Activated T-cell treated with anti-CD3 and anti-CD28 coated beads for 24 hours (primary cell): ENCODE results near the gene AIDA.

Experiments
- DNase-seq: peaks from one replicate; pipeline ENCODE4 v3.0.0-alpha.2; 2020; ENCODE audit warnings: low read depth

The AIDA gene

GRCh38 chr1:222643938-222644635, 68.2 kb downstream of the AIDA start:
- DNase-seq, result peak; percentile 96

GRCh38 chr1:222643606-222643937, 68.7 kb downstream of the AIDA start:
- DNase-seq, result no peak

GRCh38 chr1:222642468-222642867, 69.8 kb downstream of the AIDA start:
- DNase-seq, result no peak

- no peak for DNase-seq
Observed at GRCh38 chr1:222641269-222641948, 70.9 kb downstream of the AIDA start.

GRCh38 chr1:222634180-222635013, 77.9 kb downstream of the AIDA start:
- DNase-seq, result peak; percentile 64

- no peak for DNase-seq
Observed at GRCh38 chr1:222632749-222633148, 79.5 kb downstream of the AIDA start.

- no peak for DNase-seq
Observed at GRCh38 chr1:222631611-222632208, 80.6 kb downstream of the AIDA start.

- no peak for DNase-seq
Observed at GRCh38 chr1:222629921-222630535, 82.3 kb downstream of the AIDA start.

- DNase-seq, result no peak
Observed at GRCh38 chr1:222627232-222627631, 85.1 kb downstream of the AIDA start.

- DNase-seq, result no peak
Observed at GRCh38 chr1:222624214-222624613, 88.1 kb downstream of the AIDA start.

- no peak for DNase-seq
Observed at GRCh38 chr1:222623458-222623857, 88.8 kb downstream of the AIDA start.

GRCh38 chr1:222622765-222623164, 89.5 kb downstream of the AIDA start:
- DNase-seq, result no peak

- DNase-seq, result no peak
Observed at GRCh38 chr1:222620566-222620965, 91.7 kb downstream of the AIDA start.

GRCh38 chr1:222618880-222619596, 93.3 kb downstream of the AIDA start:
- peak; percentile 10 for DNase-seq
